HG03039 (cell line): ENCODE measurements around the gene VAV2.
"Not testable (repeated sequence)": the region's sequence is repeated elsewhere in the genome, so short reads cannot be mapped to it uniquely, and the experiment has no call there.

Source experiments
- ATAC-seq: cut with Tn5 transposase; IDR thresholded peaks from one replicate; pipeline ENCODE4 v1.9.1; 2021; ENCODE audit warnings: mild to moderate bottlenecking, moderate library complexity; ENCODE audit not compliant: unreplicated experiment

The VAV2 gene

GRCh38 chr9:133779081-133779480, 213.0 kb downstream of the VAV2 start:
- no peak for ATAC-seq

DNA sequence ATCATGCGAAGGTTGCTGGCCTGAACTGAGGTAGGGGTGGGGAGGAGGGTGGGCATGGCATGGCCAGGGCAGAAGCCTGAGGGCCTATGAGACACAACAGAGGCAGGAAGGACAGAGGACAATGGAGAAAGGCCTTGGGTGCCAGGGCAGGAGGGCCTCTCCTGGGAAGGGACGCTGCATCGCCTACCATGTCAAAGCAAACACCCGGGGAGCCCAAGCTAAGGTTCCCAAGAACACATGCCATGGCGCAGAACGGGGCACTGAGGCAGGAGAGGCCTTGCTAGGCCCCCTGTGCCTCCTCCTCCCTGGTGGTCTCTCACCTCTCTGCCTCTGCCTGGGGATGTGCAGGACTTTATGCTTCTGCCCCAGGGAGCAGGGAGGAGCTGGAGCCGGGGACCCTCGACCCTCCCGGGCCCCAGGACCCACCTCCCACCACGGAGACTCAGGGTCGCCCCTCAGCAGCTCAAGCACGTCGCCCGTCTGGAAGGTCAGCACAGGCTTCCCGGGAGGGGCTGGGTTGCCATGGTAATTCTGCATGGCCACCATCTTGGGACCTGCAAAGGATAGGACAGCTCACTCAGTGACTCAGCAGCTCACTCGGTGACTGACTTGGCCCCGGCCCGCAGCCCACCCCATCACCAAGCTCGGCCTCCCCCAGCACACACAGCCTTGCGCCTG, 213.6 kb downstream of the VAV2 start:
- no peak for ATAC-seq

DNA sequence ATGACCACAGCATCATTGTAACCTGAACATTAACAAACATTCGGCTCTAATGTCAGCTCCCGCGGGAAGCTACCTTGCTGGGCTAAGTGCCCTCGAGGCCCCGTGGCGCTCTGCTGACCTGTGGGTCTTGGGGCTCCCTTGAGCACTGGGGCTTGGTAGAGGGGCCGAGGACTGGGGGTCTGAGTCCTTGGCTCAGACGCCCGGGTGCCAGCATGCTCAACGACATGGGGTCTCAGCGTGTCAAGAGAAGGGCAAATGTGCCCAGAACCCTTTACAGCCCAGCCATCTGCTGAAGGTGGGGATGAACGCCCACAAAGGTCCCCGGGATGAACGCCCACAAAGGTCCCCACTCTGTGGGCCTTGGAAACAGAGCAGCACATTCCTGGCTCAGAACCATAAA, 214.3 kb downstream of the VAV2 start:
- ATAC-seq: no peak

GRCh38 chr9:133777068-133777791, 214.9 kb downstream of the VAV2 start:
- ATAC-seq: no peak

GRCh38 chr9:133775951-133776905, 215.9 kb downstream of the VAV2 start:
- ATAC-seq: no peak

DNA sequence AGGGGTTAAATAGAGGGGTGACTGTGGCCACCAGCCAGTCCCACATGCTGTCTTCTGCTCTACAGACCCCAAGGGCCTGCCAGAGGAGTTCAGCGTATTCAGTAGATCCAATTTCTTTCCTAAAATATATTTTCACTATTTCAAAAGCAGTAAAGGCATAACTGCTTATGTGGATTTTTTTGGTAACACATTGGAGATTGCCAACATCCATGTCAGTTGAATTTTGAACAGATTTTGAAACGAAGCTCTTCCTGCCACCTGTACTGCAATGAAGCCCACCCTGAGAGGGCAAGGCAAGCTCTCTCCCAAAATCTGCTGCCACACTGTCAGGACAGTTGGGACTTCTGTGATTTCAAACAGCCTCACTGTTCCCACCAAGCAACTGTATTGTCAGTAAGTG, 216.8 kb downstream of the VAV2 start:
- ATAC-seq: no peak

DNA sequence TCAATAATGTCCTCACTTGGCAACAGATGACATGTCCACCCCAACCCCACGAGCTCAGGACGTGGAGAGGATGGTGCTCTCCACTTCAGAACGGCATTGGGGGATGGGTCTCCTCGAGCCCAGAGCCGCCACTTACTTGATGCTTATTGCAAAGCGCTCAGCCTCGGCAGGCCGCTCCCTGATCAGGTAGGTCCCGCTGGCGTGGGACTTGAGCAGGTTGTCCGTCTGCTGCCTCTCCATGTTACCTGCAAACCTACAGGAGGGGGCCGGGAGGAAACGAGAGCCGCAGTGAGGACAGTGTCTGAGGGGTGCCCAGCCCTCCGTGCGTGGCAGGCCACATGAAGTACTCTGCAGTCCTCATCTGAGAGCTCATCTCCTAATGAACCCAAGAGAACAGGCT, 217.3 kb downstream of the VAV2 start:
- ATAC-seq: no peak

GRCh38 chr9:133773889-133774655, 218.1 kb downstream of the VAV2 start:
- ATAC-seq: no peak

DNA sequence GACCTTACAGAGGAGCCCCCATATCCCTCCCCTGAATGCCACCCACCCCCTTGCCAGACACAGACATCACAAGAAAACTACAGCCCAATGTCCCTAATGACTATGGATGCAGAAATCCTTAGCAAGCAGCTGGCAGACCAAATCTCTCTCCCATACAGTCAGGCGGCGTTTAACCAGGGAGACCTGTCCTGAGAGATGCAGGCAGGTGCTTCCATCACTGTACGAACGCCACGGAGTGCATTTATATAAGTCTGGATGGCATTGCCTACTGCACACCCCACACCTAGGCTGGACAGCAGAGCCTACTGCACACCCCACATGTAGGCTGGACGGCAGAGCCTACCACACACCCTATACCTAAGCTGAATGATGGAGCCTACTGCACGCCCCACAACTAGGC, 219.5 kb downstream of the VAV2 start:
- ATAC-seq: no peak

- ATAC-seq: no peak
These were observed 220.3 kb downstream of the VAV2 start for GRCh38 chr9:133771486-133772482.

GRCh38 chr9:133770076-133770777, 221.9 kb downstream of the VAV2 start:
- ATAC-seq: no peak

DNA sequence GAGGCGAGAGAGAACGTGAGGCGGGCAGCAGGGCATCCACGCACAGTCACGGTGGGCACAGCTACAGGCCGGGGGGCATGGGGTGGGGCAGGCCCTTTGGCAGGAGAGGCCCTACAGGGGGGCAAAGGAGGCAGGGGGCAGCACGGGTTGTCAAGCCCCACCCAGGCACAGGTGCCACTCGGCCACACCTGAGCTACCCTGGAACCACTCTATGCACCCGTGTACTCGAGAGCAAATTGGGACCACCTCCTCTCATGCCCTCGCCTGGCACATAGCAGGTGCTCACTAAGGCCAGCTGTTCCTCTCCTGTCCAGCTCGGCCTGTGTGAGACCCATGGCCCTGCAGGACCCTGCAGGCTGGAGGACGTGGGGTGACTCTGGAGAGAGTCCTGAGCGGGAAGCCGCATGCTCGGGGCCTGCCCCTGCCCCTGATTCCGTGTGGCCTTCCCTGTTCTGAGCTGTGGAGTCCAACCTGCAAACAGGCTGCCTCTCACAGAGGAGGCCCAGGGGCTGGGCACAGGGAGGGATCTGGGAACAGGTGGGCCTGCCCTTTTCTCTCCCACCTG, 222.5 kb downstream of the VAV2 start:
- no peak for ATAC-seq

DNA sequence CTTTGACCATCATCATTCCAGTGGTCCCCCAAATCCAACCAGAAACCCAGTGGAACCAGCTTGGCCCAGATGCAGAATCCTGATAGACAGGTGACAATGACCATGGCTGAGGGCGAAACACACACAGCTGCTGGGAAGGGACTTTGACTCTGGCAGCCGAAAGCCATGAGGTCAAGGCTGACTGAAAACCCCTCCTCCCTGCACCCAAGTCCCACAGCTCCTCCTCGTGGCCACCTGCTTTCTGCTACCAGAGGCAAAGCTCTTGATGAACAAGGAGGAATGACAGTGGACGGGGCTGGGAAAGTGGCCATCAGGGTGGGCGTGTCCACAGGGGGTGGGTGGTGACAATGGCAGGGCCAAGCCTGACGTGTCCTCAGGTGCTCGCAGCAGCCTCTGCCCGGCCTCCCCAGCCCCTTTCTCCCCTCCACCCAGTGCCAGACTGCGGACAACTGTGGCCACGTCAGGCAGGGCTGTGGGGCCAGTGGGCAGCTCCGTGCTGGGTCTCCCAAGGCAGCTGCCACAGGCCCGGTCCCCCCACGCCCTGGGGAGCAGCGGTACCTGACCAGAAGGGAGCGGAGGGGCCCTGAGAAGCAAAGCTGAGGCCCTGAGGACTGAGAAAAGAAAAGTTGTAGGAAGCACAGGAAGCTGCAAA, 223.1 kb downstream of the VAV2 start:
- no peak for ATAC-seq

GRCh38 chr9:133768371-133768858, 223.7 kb downstream of the VAV2 start:
- no peak for ATAC-seq

DNA sequence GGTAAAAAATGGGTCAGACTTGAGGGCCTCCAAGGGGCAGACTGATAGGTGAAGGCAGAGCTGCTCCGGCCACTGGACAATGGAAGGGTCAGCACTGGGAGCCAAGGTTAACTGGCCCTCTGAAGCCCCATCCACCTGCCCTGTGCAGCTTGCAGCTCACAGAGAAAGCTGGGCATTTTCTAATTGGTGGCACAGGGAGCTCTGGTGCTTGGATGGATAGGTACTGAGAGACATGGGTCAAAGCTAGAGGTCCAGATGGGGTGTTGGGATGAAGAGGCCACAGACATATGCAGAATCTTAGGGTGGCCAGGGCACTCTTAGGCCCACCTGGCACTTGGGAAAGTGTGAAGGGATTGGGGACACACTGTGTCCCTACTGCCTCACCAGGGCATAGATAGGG, 224.5 kb downstream of the VAV2 start:
- no peak for ATAC-seq

DNA sequence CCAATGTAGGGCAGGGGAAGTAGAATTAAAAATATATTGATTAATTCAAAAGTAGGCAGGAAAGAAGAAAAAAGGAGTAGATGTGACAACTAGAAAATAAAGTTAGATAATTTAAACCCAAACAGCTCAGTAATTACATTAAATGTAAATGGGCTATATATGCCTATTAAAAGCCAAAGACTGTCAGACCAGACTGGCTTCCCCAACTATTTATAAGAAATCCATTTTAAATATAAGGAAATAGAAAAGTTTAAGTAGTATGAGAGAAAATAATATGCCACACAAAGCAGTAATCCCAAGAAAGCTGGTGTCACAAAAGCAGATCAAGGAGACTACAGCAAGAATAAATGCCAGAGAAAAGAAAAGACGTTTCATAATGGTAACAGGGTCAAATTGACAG, 225.1 kb downstream of the VAV2 start:
- no peak for ATAC-seq

GRCh38 chr9:133766234-133766633, 225.9 kb downstream of the VAV2 start:
- not testable (repeated sequence) for ATAC-seq
